ENCODE data around the gene ANKRD16. TPM values are rescaled to one million over a fixed set of nuclear protein-coding genes. Genes with fewer than 3 reads are reported as not detected.

Gene ANKRD16
- total RNA-seq, 2 donors from 2014 or later = 12.5 to 13.0 TPM

- H3K9me3 ChIP-seq (ENCODE audit: control insufficient read depth, low read length) = no peaks in the 10 kb centered on the region
- no peak overlapping the region for H3K27ac Mint-ChIP-seq
- no peaks in the 10 kb centered on the region for H3K27me3 ChIP-seq (ENCODE audit: control insufficient read depth, insufficient read depth, low read length, poor library complexity, severe bottlenecking)
- TF ChIP-seq, protein P1, sequence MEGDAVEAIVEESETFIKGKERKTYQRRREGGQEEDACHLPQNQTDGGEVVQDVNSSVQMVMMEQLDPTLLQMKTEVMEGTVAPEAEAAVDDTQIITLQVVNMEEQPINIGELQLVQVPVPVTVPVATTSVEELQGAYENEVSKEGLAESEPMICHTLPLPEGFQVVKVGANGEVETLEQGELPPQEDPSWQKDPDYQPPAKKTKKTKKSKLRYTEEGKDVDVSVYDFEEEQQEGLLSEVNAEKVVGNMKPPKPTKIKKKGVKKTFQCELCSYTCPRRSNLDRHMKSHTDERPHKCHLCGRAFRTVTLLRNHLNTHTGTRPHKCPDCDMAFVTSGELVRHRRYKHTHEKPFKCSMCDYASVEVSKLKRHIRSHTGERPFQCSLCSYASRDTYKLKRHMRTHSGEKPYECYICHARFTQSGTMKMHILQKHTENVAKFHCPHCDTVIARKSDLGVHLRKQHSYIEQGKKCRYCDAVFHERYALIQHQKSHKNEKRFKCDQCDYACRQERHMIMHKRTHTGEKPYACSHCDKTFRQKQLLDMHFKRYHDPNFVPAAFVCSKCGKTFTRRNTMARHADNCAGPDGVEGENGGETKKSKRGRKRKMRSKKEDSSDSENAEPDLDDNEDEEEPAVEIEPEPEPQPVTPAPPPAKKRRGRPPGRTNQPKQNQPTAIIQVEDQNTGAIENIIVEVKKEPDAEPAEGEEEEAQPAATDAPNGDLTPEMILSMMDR (conservative IDR thresholded peaks at IDR 0.05) = no peak
- peak overlapping the region; percentile 56 for H3K4me3 ChIP-seq (ENCODE audit: low read length)
- peaks cover 15% of the 10 kb centered on the region for H3K4me1 ChIP-seq (ENCODE audit: control insufficient read depth, insufficient read depth, low read length)
- peaks cover 33% of the 10 kb centered on the region for H3K36me3 Mint-ChIP-seq (ENCODE audit: low read depth)
- H3K27ac ChIP-seq (ENCODE audit: low read depth, low read length) = no peak overlapping the region
- 96 to 100% methylated on average over 6 to 8 of the region's 8 CpGs for WGBS, 2 experiments (ENCODE audit: insufficient coverage in 1 of 2, insufficient read length in 1 of 2)
- no peak overlapping the region for H3K9ac ChIP-seq (ENCODE audit: extremely low read depth, low read length, poor library complexity, severe bottlenecking)
- no peak for DNase-seq
- peaks cover 56% of the 10 kb centered on the region for H3K4me1 Mint-ChIP-seq
- peaks cover 35% of the 10 kb centered on the region for H3K36me3 ChIP-seq (ENCODE audit: control insufficient read depth, insufficient read depth, low read length)
- H3K27me3 Mint-ChIP-seq (ENCODE audit: insufficient read depth) = no peaks in the 10 kb centered on the region
- H3K9me3 Mint-ChIP-seq = no peaks in the 10 kb centered on the region
- peak overlapping the region; percentile 84 for H3K4me3 Mint-ChIP-seq
These were observed 2.3 kb upstream of the ANKRD16 start for GRCh38 chr10:5892007-5892406.

DNA sequence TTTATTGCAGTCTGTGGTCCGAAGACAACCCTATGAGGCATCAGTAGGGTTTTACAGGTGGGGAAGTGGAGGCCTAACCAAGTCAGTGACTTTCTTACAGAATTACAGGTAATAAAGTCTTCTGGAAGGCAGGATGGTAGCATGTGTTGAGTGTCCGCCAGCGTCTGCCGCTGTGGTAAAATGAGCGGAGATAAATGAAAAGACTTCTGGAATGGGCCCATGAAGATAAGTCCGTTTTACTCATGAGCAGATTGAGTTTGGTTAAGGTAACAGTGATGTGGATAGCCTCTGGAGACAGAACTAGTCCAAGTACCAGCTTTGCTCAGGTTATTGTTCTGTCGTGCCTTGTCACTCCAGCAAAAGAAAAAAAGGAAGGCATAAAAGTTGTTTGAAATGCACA, 1.3 kb upstream of the ANKRD16 start:
- no peak for DNase-seq
- Histone ChIP-seq H3K4me3 (ENCODE audit: low read length) (peak overlapping the region; percentile 89), H3K27me3 (ENCODE audit: control insufficient read depth, insufficient read depth, low read length, poor library complexity, severe bottlenecking) (no peaks in the 10 kb centered on the region), H3K36me3 (ENCODE audit: control insufficient read depth, insufficient read depth, low read length) (peaks cover 41% of the 10 kb centered on the region), H3K4me1 (ENCODE audit: control insufficient read depth, insufficient read depth, low read length) (peaks cover 9% of the 10 kb centered on the region), H3K9ac (ENCODE audit: extremely low read depth, low read length, poor library complexity, severe bottlenecking) (peak overlapping the region; percentile 42), H3K27ac (ENCODE audit: low read depth, low read length) (no peak overlapping the region), H3K9me3 (ENCODE audit: control insufficient read depth, low read length) (no peaks in the 10 kb centered on the region)
- H3K27ac Mint-ChIP-seq = peak overlapping the region; percentile 90
- peaks cover 51% of the 10 kb centered on the region for H3K4me1 Mint-ChIP-seq
- TF ChIP-seq, protein P1 (conservative IDR thresholded peaks at IDR 0.05) = no peak
- peak overlapping the region; percentile 84 for H3K4me3 Mint-ChIP-seq
- H3K36me3 Mint-ChIP-seq (ENCODE audit: low read depth) = peaks cover 32% of the 10 kb centered on the region
- H3K9me3 Mint-ChIP-seq = no peaks in the 10 kb centered on the region
- H3K27me3 Mint-ChIP-seq (ENCODE audit: insufficient read depth) = no peaks in the 10 kb centered on the region
- WGBS, 2 experiments (ENCODE audit: insufficient coverage in 1 of 2, insufficient read length in 1 of 2) = 86 to 94% methylated on average over 6 to 7 of the region's 7 CpGs

- H3K27me3 Mint-ChIP-seq (ENCODE audit: insufficient read depth) = no peaks in the 10 kb centered on the region
- no peaks in the 10 kb centered on the region for H3K9me3 ChIP-seq (ENCODE audit: control insufficient read depth, low read length)
- H3K9ac ChIP-seq (ENCODE audit: extremely low read depth, low read length, poor library complexity, severe bottlenecking) = peak overlapping the region; percentile 42
- peak overlapping the region; percentile 90 for H3K27ac Mint-ChIP-seq
- H3K9me3 Mint-ChIP-seq = no peaks in the 10 kb centered on the region
- peak overlapping the region; percentile 84 for H3K4me3 Mint-ChIP-seq
- WGBS, 2 experiments (ENCODE audit: insufficient coverage in 1 of 2, insufficient read length in 1 of 2) = 1 to 2% methylated on average over 25 to 40 of the region's 40 CpGs
- DNase-seq = peak; percentile 67
- TF ChIP-seq, protein P1 (conservative IDR thresholded peaks at IDR 0.05) = no peak
- peaks cover 51% of the 10 kb centered on the region for H3K4me1 Mint-ChIP-seq
- peaks cover 41% of the 10 kb centered on the region for H3K36me3 ChIP-seq (ENCODE audit: control insufficient read depth, insufficient read depth, low read length)
- no peaks in the 10 kb centered on the region for H3K27me3 ChIP-seq (ENCODE audit: control insufficient read depth, insufficient read depth, low read length, poor library complexity, severe bottlenecking)
- H3K27ac ChIP-seq (ENCODE audit: low read depth, low read length) = no peak overlapping the region
- peaks cover 9% of the 10 kb centered on the region for H3K4me1 ChIP-seq (ENCODE audit: control insufficient read depth, insufficient read depth, low read length)
- peak overlapping the region; percentile 89 for H3K4me3 ChIP-seq (ENCODE audit: low read length)
- H3K36me3 Mint-ChIP-seq (ENCODE audit: low read depth) = peaks cover 32% of the 10 kb centered on the region
These were observed 791 bp upstream of the ANKRD16 start for GRCh38 chr10:5890452-5890915.

All from endodermal cell (in vitro differentiated cells).